B cell (primary cell): ENCODE results near the gene ASB8. TPM values are rescaled to one million over a fixed set of nuclear protein-coding genes. Genes with fewer than 3 reads are reported as not detected.

Source experiments
- ATAC-seq: fragments of 200-7000 bp; cut with Tn5 transposase; one replicate; pipeline ENCODE4 v1.10.0; 2021; ENCODE audit warnings: low read depth, mild to moderate bottlenecking, moderate number of reproducible peaks, moderate library complexity
- CTCF ChIA-PET: fragments of 350-600 bp; sonication (Branson Sonifier 250); formaldehyde crosslinking; loops from one replicate; lab custom pipeline; 2021; ENCODE audit warnings: antibody characterized with exemption, inconsistent platforms; lab: Charles Lee
- POLR2A ChIA-PET: fragments of 350-600 bp; sonication (Branson Sonifier 250); formaldehyde crosslinking; loops from one replicate; lab custom pipeline; 2021; ENCODE audit warnings: antibody characterized with exemption; lab: Charles Lee
- DNase-seq: peaks from one replicate; pipeline ENCODE4 v3.0.0; 2013
- H2AFZ ChIP-seq: 2 replicates; pipeline ENCODE4 v1.6.1; 2012; ENCODE audit warnings: mild to moderate bottlenecking, low read depth, low read length; ENCODE audit not compliant: insufficient read depth, poor library complexity, severe bottlenecking
- H3K27ac ChIP-seq, 2 donors: 1 replicate in 1 of 2; 2 replicates in 1 of 2; pipeline ENCODE4 v1.5.1; 2012 to 2013; ENCODE audit warnings: low read length in 2 of 2, mild to moderate bottlenecking in 2 of 2, moderate library complexity in 1 of 2
- H3K27me3 ChIP-seq, 4 experiments: fragments of 200-600 bp in 1 of 4; sonication (generic) in 1 of 4; replicated peaks in 1 of 4; 1 replicate in 2 of 4; 2 replicates in 2 of 4; pipeline versions ENCODE4 v1.6.1 to v1.7.0; 2013 to 2016; ENCODE audit warnings: low read length in 3 of 4, mild to moderate bottlenecking in 2 of 4, mixed read lengths in 1 of 4, moderate library complexity in 1 of 4; ENCODE audit not compliant: insufficient read depth in 4 of 4, control insufficient read depth in 3 of 4; ENCODE audit errors: control extremely low read depth in 1 of 4
- H3K36me3 ChIP-seq, 2 experiments: replicated peaks in 1 of 2; 1 replicate in 1 of 2; 2 replicates in 1 of 2; pipeline versions ENCODE4 v1.6.1 to v1.7.1; 2013; ENCODE audit warnings: low read length in 1 of 2; ENCODE audit not compliant: insufficient read depth in 2 of 2, control insufficient read depth in 1 of 2; ENCODE audit errors: control extremely low read depth in 1 of 2, extremely low read depth in 1 of 2
- H3K4me1 ChIP-seq, 2 donors: fragments of 200-600 bp in 1 of 2; sonication (generic) in 1 of 2; 1 replicate in 1 of 2; 2 replicates in 1 of 2; pipeline versions ENCODE4 v1.5.1 to v1.6.1; 2013 to 2017; ENCODE audit warnings: low read length in 2 of 2; ENCODE audit not compliant: control insufficient read depth in 2 of 2, insufficient read depth in 2 of 2
- H3K4me2 ChIP-seq: replicated peaks from 2 replicates; pipeline ENCODE3; 2012; ENCODE audit warnings: mild to moderate bottlenecking, low read depth, low read length; ENCODE audit not compliant: poor library complexity, severe bottlenecking
- H3K4me3 ChIP-seq, 5 experiments: fragments of 200-600 bp in 1 of 5; sonication (generic) in 1 of 5; 1 replicate in 3 of 5; 2 replicates in 2 of 5; pipeline versions ENCODE4 v1.5.1 to v1.7.0; 2011 to 2016; ENCODE audit warnings: low read length in 4 of 5, mild to moderate bottlenecking in 4 of 5, low read depth in 2 of 5, control low read depth in 1 of 5, moderate library complexity in 1 of 5; ENCODE audit not compliant: insufficient read depth in 1 of 5; ENCODE audit errors: control extremely low read depth in 1 of 5, extremely low read depth in 1 of 5
- H3K79me2 ChIP-seq: fragments of 200-600 bp; sonication (generic); one replicate; pipeline ENCODE4 v1.6.0; 2016; ENCODE audit warnings: low read length; ENCODE audit not compliant: control insufficient read depth, insufficient read depth
- H3K9ac ChIP-seq: fragments of 200-600 bp; sonication (generic); 2 replicates; pipeline ENCODE4 v1.6.1; 2017; ENCODE audit warnings: mild to moderate bottlenecking, low read length, moderate library complexity
- H3K9me3 ChIP-seq, 3 donors: one replicate each; pipeline versions ENCODE4 v1.6.1 to v1.7.1; 2013; ENCODE audit warnings: low read length in 2 of 3; ENCODE audit not compliant: control insufficient read depth in 2 of 3, insufficient read depth in 1 of 3; ENCODE audit errors: control extremely low read depth in 1 of 3
- H4K20me1 ChIP-seq: 2 replicates; pipeline ENCODE4 v1.6.0; 2012; ENCODE audit warnings: mild to moderate bottlenecking, low read length; ENCODE audit not compliant: insufficient read depth, control insufficient read depth, poor library complexity, severe bottlenecking
- H3K27ac Mint-ChIP-seq: one replicate; pipeline ENCODE4 v1.8.0; 2021; ENCODE audit warnings: mixed read lengths
- H3K27me3 Mint-ChIP-seq: one replicate; pipeline ENCODE4 v1.8.0; 2021; ENCODE audit warnings: mixed read lengths
- H3K4me1 Mint-ChIP-seq: one replicate; pipeline ENCODE4 v1.8.0; 2021; ENCODE audit warnings: mixed read lengths
- H3K4me3 Mint-ChIP-seq: one replicate; pipeline ENCODE4 v1.8.0; 2021; ENCODE audit warnings: mixed read lengths
- H3K9me3 Mint-ChIP-seq: one replicate; pipeline ENCODE4 v1.8.0; 2022; ENCODE audit warnings: mixed read lengths; ENCODE audit not compliant: insufficient read depth
- EZH2 ChIP-seq: IDR thresholded peaks from 2 replicates; pipeline ENCODE4 v1.6.1; 2012; ENCODE audit warnings: borderline replicate concordance, low read depth, mild to moderate bottlenecking, moderate library complexity, low read length; ENCODE audit not compliant: insufficient read depth, poor library complexity, severe bottlenecking
- WGBS: methylation state at CpG from one replicate; pipeline ENCODE4 v1.1.5; 2013; ENCODE audit warnings: missing lambda C conversion rate; ENCODE audit not compliant: insufficient coverage; 5-methylcytosine and 5-hydroxymethylcytosine counted together
- intact Hi-C: fragments of 100-400 bp; cut with micrococcal nuclease; formaldehyde crosslinking; loops from one replicate; pipeline ENCODE4 v1.10.0; 2022
- polyA plus RNA-seq: library from polyadenylated mRNA; depleted of rRNA; stranded (reverse); fragments of >200 nt; gene quantifications from 2 replicates; pipeline ENCODE4 v1.2.3, GENCODE V29; 2012
- total RNA-seq, 2 donors: library from RNA; stranded (reverse); fragments of 120-200 nt in 1 of 2; gene quantifications; 1 replicate in 1 of 2; 2 replicates in 1 of 2; pipeline versions ENCODE4 v1.2.3 to v1.2.4, GENCODE V29; 2013 to 2022
- TF ChIP-seq, protein P1 (sequence below): fragments of 200-600 bp; IDR thresholded peaks from one replicate; pipeline ENCODE4 v1.8.0; 2022; ENCODE audit warnings: antibody characterized with exemption, mild to moderate bottlenecking

Gene ASB8
- total and polyA plus RNA-seq, 2 donors (not counting 1 experiment from before 2014, with no cell fraction given) = 22.7 to 54.8 TPM

DNA sequence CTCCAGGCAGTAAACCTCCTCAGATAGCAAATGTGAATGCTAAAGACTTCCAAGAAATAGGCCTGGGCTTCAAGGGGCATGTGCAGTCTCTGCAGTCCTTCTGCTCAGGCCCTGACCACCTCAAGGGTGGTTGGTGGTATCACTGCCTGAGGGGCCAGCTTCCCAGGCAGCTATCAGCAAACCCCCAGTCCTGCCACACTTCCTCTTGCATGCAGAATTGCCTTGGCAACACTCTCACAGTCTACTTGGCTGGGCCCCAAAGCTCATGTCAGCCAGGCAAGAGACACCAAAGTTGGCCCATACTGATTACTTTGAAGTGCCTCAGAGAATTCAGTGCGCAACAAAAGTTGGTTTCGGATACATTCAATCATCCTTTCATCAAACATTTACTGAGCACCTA, 3.5 kb upstream of the ASB8 start:
- Histone ChIP-seq H3K27ac (no peak overlapping the region), H3K9me3 (no peaks in the 10 kb centered on the region), H4K20me1 (no peaks in the 10 kb centered on the region), H3K4me3 (no peak overlapping the region), H3K4me2 (no peak overlapping the region), H3K79me2 (peaks cover 16% of the 10 kb centered on the region), H3K9ac (no peak overlapping the region), H2AFZ (no peak overlapping the region), H3K4me1 (peaks cover 14 to 15% of the 10 kb centered on the region in 2 donors), H3K27me3 (peaks cover 0 to 11% (median 0%) of the 10 kb centered on the region in 4 experiments), H3K36me3 (no peaks in the 10 kb centered on the region)
- POLR2A ChIA-PET = no interaction called here
- CTCF ChIA-PET = interaction anchor here (0.6 to 1.7 kb wide), 3 partner anchors 36 to 446 kb away, joined by 3 to 4 read pairs (median 4); partner anchors contain the start of gene SENP1
- TF ChIP-seq, protein P1, sequence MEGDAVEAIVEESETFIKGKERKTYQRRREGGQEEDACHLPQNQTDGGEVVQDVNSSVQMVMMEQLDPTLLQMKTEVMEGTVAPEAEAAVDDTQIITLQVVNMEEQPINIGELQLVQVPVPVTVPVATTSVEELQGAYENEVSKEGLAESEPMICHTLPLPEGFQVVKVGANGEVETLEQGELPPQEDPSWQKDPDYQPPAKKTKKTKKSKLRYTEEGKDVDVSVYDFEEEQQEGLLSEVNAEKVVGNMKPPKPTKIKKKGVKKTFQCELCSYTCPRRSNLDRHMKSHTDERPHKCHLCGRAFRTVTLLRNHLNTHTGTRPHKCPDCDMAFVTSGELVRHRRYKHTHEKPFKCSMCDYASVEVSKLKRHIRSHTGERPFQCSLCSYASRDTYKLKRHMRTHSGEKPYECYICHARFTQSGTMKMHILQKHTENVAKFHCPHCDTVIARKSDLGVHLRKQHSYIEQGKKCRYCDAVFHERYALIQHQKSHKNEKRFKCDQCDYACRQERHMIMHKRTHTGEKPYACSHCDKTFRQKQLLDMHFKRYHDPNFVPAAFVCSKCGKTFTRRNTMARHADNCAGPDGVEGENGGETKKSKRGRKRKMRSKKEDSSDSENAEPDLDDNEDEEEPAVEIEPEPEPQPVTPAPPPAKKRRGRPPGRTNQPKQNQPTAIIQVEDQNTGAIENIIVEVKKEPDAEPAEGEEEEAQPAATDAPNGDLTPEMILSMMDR = no peak
- no peak for TF ChIP-seq EZH2
- no peak overlapping the region for H3K4me3 Mint-ChIP-seq
- intact Hi-C loops = loop anchor here (10.0 kb wide), 2 partner anchors 256 to 326 kb away; partner anchors contain the start of gene VDR
- no peaks in the 10 kb centered on the region for H3K9me3 Mint-ChIP-seq
- no peak overlapping the region for H3K27ac Mint-ChIP-seq
- ATAC-seq (no peak), DNase-seq (no peak)
- H3K27me3 Mint-ChIP-seq = peaks cover 15% of the 10 kb centered on the region
- peaks cover 17% of the 10 kb centered on the region for H3K4me1 Mint-ChIP-seq
- WGBS = no CpG with 5 or more reads among the region's 2 CpGs

DNA sequence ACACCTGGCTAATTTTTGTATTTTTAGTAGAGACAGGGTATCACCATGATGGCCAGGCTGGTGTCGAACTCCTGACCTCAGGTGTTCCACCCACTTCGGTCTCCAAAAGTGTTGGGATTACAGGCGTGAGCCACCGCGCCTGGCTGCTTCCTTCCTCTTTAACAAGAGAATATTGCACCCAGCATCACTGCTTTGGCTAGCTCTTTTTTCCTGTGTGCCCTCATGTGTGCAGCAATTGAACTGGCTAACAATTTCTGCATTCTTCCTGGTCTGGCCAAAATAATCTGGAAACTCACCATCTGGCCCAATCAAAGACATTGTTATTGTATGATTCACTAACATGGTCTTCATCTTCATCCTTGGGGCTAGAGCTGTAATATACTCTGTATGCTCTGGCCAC, 2.7 kb upstream of the ASB8 start:
- intact Hi-C loops = loop anchor here (10.0 kb wide), 2 partner anchors 255 to 325 kb away; partner anchors contain the start of gene VDR

More for the DNA sequence above, 2.7 kb upstream of the ASB8 start:
- Mint-ChIP-seq H3K4me3 (no peak overlapping the region), H3K27me3 (peaks cover 11% of the 10 kb centered on the region), H3K4me1 (peaks cover 17% of the 10 kb centered on the region), H3K27ac (no peak overlapping the region), H3K9me3 (no peaks in the 10 kb centered on the region)
- Histone ChIP-seq H3K4me3 (no peak overlapping the region), H2AFZ (no peak overlapping the region), H4K20me1 (no peaks in the 10 kb centered on the region), H3K4me2 (no peak overlapping the region), H3K36me3 (no peaks in the 10 kb centered on the region), H3K9me3 (no peaks in the 10 kb centered on the region), H3K27ac (no peak overlapping the region), H3K27me3 (peaks cover 0 to 8% (median 0%) of the 10 kb centered on the region in 4 experiments), H3K4me1 (peaks cover 14 to 15% of the 10 kb centered on the region in 2 donors), H3K79me2 (peaks cover 16% of the 10 kb centered on the region), H3K9ac (no peak overlapping the region)
- 55% methylated on average over 5 of the region's 5 CpGs for WGBS
- DNase-seq (no peak), ATAC-seq (no peak)
- no peak for TF ChIP-seq EZH2
- TF ChIP-seq, protein P1 = no peak
- POLR2A ChIA-PET = no interaction called here
- CTCF ChIA-PET = interaction anchor here (0.6 to 1.7 kb wide), 4 partner anchors 37 to 445 kb away, joined by 3 to 4 read pairs (median 4); partner anchors contain the start of gene SENP1
